PFSK-1 (cell line): Measurements from ENCODE around the gene ABI1.

Source experiments
- FOXP2 ChIP-seq: optimal IDR thresholded peaks from 2 replicates; pipeline ENCODE3; 2011; ENCODE audit warnings: borderline replicate concordance, control low read depth, inconsistent platforms; ENCODE audit not compliant: insufficient read depth; ENCODE audit errors: extremely low read length, extremely low read depth
- POLR2AphosphoS5 ChIP-seq: IDR thresholded peaks from 2 replicates; pipeline ENCODE4 v1.6.1; 2012; ENCODE audit warnings: low read depth, mild to moderate bottlenecking, control low read depth, low read length, moderate library complexity
- SIN3A ChIP-seq: IDR thresholded peaks from 2 replicates; pipeline ENCODE4 v1.6.1; 2012; ENCODE audit warnings: mild to moderate bottlenecking, low read length, moderate library complexity, borderline replicate concordance; ENCODE audit not compliant: insufficient read depth
- TAF1 ChIP-seq: IDR thresholded peaks from 2 replicates; pipeline ENCODE4 v1.6.1; 2012; ENCODE audit warnings: low read length, control low read depth, borderline replicate concordance; ENCODE audit not compliant: insufficient read depth
- TF ChIP-seq, protein P1 (sequence below), 2 experiments: IDR thresholded peaks; 2 replicates each; pipeline versions ENCODE4 v1.6.1 to v1.8.0; 2011 to 2012; ENCODE audit warnings: low read depth in 2 of 2, low read length in 2 of 2, control low read depth in 1 of 2, inconsistent platforms in 1 of 2, mild to moderate bottlenecking in 1 of 2, moderate library complexity in 1 of 2; ENCODE audit not compliant: insufficient read depth in 1 of 2

DNA sequence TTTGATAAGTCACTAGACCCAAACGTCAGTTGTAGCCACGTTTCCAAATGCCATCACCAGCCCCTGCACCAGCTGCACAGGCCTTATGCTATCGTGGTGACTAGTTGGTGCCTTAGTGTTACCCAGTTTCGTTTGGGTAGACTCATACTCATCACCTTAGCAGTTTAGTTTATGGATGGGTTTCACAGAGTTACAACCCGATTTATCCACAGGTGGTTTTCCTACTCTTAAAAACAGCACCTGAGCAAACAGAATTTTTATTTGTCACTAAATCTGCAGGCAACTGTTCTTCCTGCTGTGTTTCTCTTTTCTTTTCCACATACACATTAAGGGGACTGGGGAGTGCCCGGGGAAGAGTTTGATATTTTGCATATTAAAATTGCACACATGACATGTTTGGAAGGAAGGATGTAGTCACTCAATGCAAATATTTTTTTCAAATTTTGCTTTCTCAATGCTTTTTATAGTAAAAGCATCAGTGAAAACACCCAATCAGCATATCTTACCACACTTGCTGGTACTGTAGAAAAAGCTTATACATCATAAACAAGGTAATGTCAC is 121.6 kb downstream of the ABI1 start:
- TF ChIP-seq POLR2AphosphoS5 = no peak
- no peak for TF ChIP-seq SIN3A
- no peak for TF ChIP-seq FOXP2
- TF ChIP-seq TAF1 = no peak
- TF ChIP-seq, protein P1, sequence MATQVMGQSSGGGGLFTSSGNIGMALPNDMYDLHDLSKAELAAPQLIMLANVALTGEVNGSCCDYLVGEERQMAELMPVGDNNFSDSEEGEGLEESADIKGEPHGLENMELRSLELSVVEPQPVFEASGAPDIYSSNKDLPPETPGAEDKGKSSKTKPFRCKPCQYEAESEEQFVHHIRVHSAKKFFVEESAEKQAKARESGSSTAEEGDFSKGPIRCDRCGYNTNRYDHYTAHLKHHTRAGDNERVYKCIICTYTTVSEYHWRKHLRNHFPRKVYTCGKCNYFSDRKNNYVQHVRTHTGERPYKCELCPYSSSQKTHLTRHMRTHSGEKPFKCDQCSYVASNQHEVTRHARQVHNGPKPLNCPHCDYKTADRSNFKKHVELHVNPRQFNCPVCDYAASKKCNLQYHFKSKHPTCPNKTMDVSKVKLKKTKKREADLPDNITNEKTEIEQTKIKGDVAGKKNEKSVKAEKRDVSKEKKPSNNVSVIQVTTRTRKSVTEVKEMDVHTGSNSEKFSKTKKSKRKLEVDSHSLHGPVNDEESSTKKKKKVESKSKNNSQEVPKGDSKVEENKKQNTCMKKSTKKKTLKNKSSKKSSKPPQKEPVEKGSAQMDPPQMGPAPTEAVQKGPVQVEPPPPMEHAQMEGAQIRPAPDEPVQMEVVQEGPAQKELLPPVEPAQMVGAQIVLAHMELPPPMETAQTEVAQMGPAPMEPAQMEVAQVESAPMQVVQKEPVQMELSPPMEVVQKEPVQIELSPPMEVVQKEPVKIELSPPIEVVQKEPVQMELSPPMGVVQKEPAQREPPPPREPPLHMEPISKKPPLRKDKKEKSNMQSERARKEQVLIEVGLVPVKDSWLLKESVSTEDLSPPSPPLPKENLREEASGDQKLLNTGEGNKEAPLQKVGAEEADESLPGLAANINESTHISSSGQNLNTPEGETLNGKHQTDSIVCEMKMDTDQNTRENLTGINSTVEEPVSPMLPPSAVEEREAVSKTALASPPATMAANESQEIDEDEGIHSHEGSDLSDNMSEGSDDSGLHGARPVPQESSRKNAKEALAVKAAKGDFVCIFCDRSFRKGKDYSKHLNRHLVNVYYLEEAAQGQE (IDR thresholded peaks at IDR 0.05; ENCODE audit: insufficient read depth in 1 of 2, low read depth in 2 of 2, low read length in 2 of 2) = no peak
